GM19455 (cell line): ENCODE measurements around the gene SINHCAF.

ENCODE experiments used
- ATAC-seq: cut with Tn5 transposase; IDR thresholded peaks from one replicate; pipeline ENCODE4 v1.9.1; 2021; ENCODE audit not compliant: unreplicated experiment

The SINHCAF gene

DNA sequence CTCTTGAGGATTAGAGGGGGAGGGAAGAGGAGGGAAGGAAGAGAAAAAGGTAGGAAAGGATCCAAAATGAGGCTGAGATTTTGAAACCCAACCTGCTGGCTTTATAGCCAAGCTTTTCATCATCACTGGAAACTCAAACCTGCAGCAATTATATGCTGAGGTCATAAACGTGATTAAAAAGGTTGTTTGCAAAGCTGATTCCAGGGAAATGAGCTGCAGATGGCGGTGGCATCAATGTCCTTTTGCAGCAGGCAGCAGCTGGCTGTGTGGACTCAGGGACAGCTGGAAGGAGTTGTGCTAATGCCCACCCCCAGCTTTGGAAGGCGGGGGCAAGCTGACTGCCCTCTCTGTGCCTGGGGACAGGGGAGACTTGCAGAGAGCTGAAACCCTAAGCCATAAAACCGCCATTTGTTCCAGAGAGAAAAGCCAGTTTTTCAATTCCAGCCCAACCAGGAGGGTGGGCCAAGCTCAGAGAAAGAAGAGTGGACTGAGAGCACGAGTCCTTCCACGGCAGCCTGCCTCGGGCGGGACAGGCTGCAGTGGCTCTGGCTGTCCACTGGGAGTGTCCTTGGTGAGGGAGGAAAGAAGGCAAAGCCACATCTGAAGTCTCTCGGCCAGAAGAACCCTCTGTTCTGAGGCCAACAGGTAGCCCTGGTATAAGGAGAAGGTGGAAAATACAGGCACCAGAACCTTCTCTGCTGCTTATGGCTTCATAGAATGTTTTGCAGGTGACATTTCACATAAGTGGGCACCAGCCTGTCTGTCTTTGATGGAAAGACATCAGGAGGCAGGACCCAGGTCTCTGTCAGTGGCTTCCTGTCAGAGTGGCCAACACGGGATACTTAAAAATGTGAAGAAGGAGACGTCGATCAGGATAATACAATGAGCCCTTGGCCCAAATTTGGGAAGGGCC, 90.7 kb downstream of the SINHCAF start:
- ATAC-seq: no peak

DNA sequence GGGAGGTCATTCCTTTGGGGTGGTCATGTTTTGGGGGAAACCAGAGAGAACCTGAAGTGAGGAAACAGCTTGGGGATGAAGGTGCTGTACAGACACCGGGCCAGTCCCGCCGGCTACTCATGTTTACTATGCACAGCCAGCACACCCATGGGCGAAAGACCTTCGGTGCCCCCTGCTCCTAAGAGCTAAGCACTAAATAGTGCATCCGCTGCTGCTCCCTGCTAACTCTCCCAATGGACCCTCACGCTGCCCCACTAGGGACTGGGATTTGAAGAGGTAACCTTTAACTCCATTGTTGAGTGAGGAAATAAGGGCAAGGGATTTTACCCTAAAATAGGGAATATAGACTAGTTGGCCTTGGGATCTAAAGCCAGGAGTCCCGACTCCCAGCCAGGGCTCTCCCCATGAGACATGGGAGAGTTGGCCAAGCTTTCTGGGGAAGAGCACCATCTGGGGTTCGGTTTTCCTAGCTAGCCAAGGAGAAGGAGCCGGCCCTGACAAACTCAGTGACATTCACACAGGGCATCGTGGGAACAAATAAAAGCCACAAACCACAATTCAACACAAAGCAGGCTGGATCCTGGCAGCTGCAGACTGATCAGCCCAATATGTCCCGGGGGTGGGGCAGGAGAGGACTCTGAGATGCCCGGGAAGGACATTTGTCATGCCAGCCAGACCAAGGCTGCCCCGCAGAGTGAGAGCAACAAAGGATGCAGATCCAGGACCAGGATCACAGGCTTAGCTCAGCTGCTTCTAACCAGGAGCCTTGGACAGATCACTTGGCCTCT, 91.7 kb downstream of the SINHCAF start:
- ATAC-seq: no peak

DNA sequence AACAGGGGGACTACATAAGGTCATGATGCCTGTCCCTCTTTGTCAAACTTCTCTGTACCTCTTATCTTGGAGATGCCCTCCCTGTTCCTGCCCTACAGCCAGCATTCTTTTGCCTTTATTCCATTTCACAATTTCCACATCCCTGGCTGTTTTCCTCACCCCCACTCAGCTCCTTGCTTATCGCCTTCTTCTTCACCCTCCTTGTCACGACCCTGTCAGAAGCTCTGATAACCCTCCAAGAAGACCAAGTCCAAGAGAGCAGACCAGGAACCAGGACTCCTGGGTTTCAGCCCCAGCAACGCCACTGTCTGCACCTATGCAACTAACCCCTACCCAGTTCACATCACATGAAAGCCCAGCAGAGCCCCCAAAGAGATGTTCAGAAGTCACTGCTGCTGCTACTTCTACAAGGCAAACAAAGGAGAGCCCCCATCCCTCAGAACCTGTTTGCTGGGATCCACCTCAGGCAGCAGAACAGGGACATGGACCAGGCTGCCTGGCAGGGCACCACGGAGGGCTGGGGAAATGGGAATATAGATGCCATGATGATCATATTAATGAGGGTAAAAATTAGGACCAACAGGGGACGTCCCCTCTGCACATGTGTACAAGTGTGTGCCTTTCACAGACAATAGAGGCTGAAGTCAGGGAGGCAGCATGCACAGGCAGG, 92.8 kb downstream of the SINHCAF start:
- ATAC-seq: no peak

DNA sequence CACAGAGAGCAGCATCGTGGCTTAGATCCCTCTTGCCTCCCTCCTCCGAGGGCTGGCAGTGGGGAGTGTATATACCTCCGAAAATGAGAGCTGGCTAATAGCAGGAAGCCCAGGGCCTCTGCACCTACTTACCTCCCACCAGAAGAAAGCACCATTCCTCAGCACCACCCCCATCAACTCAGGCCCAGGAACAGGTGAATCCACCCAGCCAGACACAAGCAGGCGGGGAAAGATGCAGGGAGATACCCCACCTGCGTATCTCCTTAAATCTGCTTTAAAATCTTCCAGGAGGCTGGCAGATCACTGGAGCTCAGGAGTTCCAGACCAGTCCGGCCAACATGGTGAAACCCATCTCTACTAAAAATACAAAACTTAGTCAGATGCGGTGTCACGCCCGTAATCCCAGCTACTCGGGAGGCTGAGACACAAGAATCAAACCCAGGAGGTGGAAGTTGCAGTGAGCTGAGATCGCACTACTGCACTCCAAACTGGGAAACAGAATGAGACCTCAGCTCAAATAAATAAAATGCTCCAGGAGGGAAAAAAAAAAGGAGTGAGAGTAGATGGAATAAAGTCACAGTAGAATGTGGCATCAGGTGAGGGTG, 93.5 kb downstream of the SINHCAF start:
- ATAC-seq: no peak

DNA sequence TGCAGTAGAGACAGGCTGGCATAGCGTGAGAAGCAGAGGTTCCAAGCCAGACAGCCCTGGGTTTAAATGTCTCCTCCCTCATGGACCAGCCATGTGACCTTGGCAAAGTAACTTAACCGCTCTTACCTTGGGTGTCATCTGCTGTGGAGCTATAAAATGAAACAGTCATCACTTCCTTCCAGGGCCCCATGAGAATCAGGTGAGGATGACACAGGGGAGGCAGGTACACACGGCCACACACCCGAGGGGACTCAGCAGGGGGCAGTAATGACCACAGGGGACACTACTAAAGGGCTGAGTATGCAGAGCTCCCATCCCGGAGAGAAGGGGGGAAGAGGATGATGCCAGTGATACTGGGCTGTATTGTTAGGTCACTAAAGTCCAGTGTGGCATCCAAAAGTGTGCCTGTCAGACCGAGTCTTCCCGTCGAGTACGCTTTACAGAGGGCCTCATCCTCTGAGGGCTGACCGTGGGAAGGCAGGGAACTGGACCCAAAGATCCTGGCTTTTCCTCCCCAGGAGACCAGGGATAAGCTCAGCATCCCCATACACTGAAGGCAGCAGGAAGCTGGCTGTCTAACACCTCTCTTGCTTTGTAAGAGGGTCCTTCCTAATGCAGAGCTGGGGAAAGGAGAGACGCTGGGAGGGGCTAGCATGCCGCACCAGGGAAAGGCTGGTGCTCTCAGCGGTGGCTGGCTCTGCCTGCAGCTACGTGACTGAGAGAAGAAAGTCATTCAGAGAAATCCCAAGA, 94.2 kb downstream of the SINHCAF start:
- no peak for ATAC-seq
